Mucosa of rectum (tissue), 2 donors: Measurements from ENCODE around the gene PKD1L1.
"Not testable (repeated sequence)": the region's sequence is repeated elsewhere in the genome, so short reads cannot be mapped to it uniquely, and the experiment has no call there.

Source experiments
- H3K27ac ChIP-seq, 2 donors: one replicate each; pipeline ENCODE4 v1.7.0; 2013; ENCODE audit warnings: inconsistent platforms in 2 of 2, low read depth in 2 of 2, low read length in 2 of 2
- H3K27me3 ChIP-seq, 2 donors: one replicate each; pipeline ENCODE4 v1.7.0; 2013; ENCODE audit warnings: low read length in 2 of 2; ENCODE audit not compliant: control insufficient read depth in 2 of 2, insufficient read depth in 2 of 2
- H3K36me3 ChIP-seq, 2 donors: one replicate each; pipeline ENCODE4 v1.7.0; 2013; ENCODE audit warnings: low read length in 2 of 2; ENCODE audit not compliant: control insufficient read depth in 2 of 2, insufficient read depth in 2 of 2
- H3K4me1 ChIP-seq, 2 donors: one replicate each; pipeline ENCODE4 v1.7.0; 2013; ENCODE audit warnings: low read length in 2 of 2, mild to moderate bottlenecking in 1 of 2; ENCODE audit not compliant: control insufficient read depth in 2 of 2, insufficient read depth in 2 of 2
- H3K4me3 ChIP-seq, 2 donors: one replicate each; pipeline ENCODE4 v1.7.0; 2013; ENCODE audit warnings: low read length in 2 of 2
- H3K9ac ChIP-seq, 2 donors: one replicate each; pipeline ENCODE4 v1.7.0; 2013; ENCODE audit warnings: low read length in 2 of 2, low read depth in 1 of 2, mild to moderate bottlenecking in 1 of 2
- H3K9me3 ChIP-seq, 2 donors: one replicate each; pipeline ENCODE4 v1.7.0; 2013; ENCODE audit warnings: low read length in 2 of 2; ENCODE audit not compliant: control insufficient read depth in 2 of 2
- donor health status: healthy.
- donor health status: Normal muscosa, but diverticular disease.

The PKD1L1 gene

DNA sequence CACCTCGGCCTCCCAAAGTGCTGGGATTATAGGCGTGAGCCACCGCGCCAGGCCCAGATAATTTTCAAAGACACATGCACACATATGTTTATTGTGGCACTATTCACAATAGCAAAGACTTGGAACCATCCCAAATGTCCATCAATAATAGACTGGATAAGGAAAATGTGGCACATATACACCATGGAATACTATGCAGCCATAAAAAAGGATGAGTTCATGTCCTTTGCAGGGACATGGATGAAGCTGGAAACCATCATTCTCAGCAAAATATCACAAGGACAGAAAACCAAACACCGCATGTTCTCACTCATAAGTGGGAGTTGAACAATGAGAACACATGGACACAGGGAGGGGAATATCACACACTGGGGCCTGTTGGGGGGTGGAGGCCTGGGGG, 32.4 kb upstream of the PKD1L1 start:
- not testable (repeated sequence) for H3K27ac ChIP-seq, H3K9ac ChIP-seq, H3K9me3 ChIP-seq, H3K27me3 ChIP-seq, H3K4me1 ChIP-seq, H3K4me3 ChIP-seq
- H3K36me3 ChIP-seq = peaks cover 18 to 27% of the 10 kb centered on the region in 2 donors

- H3K36me3 ChIP-seq = peaks cover 23 to 33% of the 10 kb centered on the region in 2 donors
- peaks cover 8 to 10% of the 10 kb centered on the region in 2 donors for H3K4me1 ChIP-seq
- H3K4me3 ChIP-seq = peak overlapping the region; percentile 65 to 93
- no peak overlapping the region for H3K9ac ChIP-seq
- H3K9me3 ChIP-seq = no peaks in the 10 kb centered on the region
- peak overlapping the region; percentile 92 to 94 for H3K27ac ChIP-seq
- H3K27me3 ChIP-seq = no peaks in the 10 kb centered on the region
Measured at GRCh38 chr7:47979832-47980181, 31.5 kb upstream of the PKD1L1 start.

- Histone ChIP-seq H3K9me3 (no peaks in the 10 kb centered on the region), H3K36me3 (peaks cover 28 to 38% of the 10 kb centered on the region in 2 donors), H3K4me3 (peak within 1 kb of the TSS; percentile 65 to 93), H3K27me3 (no peaks in the 10 kb centered on the region), H3K9ac (peak within 1 kb of the TSS; percentile 75 to 80), H3K27ac (peak within 1 kb of the TSS; percentile 92 to 94), H3K4me1 (peaks cover 8 to 10% of the 10 kb centered on the region in 2 donors)
Measured at GRCh38 chr7:47979145-47979831, 31.0 kb upstream of the PKD1L1 start, which contains the start of gene HUS1. TSS of gene HUS1 (minus strand) at chr7:47979615. CDS start at chr7:47979519, 96 bp downstream.

- H3K9ac ChIP-seq = peak overlapping the region; percentile 75 to 80
- H3K4me3 ChIP-seq = peak overlapping the region; percentile 65 to 93
- peaks cover 34 to 42% of the 10 kb centered on the region in 2 donors for H3K36me3 ChIP-seq
- H3K4me1 ChIP-seq = peaks cover 8 to 10% of the 10 kb centered on the region in 2 donors
- no peaks in the 10 kb centered on the region for H3K9me3 ChIP-seq
- peak overlapping the region; percentile 92 to 94 for H3K27ac ChIP-seq
- H3K27me3 ChIP-seq = no peaks in the 10 kb centered on the region
Measured at GRCh38 chr7:47978790-47979144, 30.5 kb upstream of the PKD1L1 start.

GRCh38 chr7:47973739-47974138, 25.5 kb upstream of the PKD1L1 start:
- Histone ChIP-seq H3K36me3 (peaks cover 47 to 54% of the 10 kb centered on the region in 2 donors), H3K27ac (no peak overlapping the region)

GRCh38 chr7:47970761-47971160, 22.5 kb upstream of the PKD1L1 start:
- Histone ChIP-seq H3K9ac (peak overlapping the region; percentile 35 to 55), H3K9me3 (no peaks in the 10 kb centered on the region), H3K4me3 (peak overlapping the region in 1 of 2 donors; percentile 42), H3K27ac (peak overlapping the region; percentile 89 to 92), H3K27me3 (no peaks in the 10 kb centered on the region), H3K36me3 (peaks cover 52 to 57% of the 10 kb centered on the region in 2 donors), H3K4me1 (peaks cover 16 to 18% of the 10 kb centered on the region in 2 donors)

More at GRCh38 chr7:47973739-47974138, 25.5 kb upstream of the PKD1L1 start:
- no peaks in the 10 kb centered on the region for H3K27me3 ChIP-seq
- H3K4me3 ChIP-seq = no peak overlapping the region
- H3K9ac ChIP-seq = no peak overlapping the region
- no peaks in the 10 kb centered on the region for H3K9me3 ChIP-seq
- H3K4me1 ChIP-seq = peaks cover 22 to 27% of the 10 kb centered on the region in 2 donors

DNA sequence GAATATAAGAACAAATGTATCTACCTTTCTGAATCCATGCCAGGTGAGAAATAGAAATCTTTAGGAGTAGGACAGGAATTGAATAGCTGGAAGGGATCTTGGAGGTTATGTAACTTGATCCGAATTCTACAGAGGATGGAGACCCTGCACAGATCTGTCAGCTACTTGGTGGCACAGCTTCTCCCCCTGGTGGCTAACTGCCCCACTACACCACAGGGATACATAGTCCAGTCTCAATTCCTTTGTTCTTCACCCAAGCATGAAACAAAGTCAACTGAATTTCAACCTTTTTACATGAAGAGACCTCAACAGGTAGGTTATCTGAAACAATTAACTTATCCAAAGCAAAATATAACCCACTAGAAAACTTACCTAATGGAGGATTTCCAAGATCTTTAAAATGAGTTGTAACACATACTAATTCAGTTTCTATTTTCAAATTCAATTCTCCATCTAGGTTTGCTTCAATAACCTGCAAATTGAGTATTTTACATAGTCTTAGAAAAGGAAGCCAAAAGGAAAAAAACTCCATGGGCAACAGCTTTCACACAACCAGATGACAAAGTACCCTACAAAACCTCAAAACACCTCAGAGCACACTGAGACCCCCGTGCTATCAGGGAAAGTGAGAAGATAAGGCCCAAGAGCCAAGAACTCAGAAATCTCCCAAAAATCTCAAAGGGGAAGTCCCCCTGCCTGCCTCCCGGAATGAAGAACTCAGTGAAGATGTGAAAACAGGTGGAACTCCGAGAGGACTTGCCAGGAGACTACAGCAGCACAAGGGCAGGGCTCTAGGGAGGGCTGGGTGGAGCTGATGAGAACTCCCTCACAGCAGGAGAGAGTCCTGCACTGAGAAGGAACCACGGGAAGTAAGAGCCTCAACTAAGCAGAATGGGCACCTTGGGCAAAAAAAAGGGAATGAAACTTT, 20.8 kb upstream of the PKD1L1 start:
- H3K9me3 ChIP-seq = no peaks in the 10 kb centered on the region
- peaks cover 55 to 59% of the 10 kb centered on the region in 2 donors for H3K36me3 ChIP-seq
- H3K27ac ChIP-seq = peak overlapping the region; percentile 71 to 78
- H3K9ac ChIP-seq = no peak overlapping the region
- no peaks in the 10 kb centered on the region for H3K27me3 ChIP-seq
- H3K4me3 ChIP-seq = peak overlapping the region in 1 of 2 donors; percentile 23
- peaks cover 16 to 18% of the 10 kb centered on the region in 2 donors for H3K4me1 ChIP-seq

- peaks cover 44 to 55% of the 10 kb centered on the region in 2 donors for H3K36me3 ChIP-seq
- no peaks in the 10 kb centered on the region for H3K27me3 ChIP-seq
- H3K9ac ChIP-seq = no peak overlapping the region
- H3K27ac ChIP-seq = no peak overlapping the region
- no peaks in the 10 kb centered on the region for H3K9me3 ChIP-seq
- peaks cover 19% of the 10 kb centered on the region in 2 donors for H3K4me1 ChIP-seq
- no peak overlapping the region for H3K4me3 ChIP-seq
Measured at GRCh38 chr7:47967708-47968107, 19.4 kb upstream of the PKD1L1 start.

DNA sequence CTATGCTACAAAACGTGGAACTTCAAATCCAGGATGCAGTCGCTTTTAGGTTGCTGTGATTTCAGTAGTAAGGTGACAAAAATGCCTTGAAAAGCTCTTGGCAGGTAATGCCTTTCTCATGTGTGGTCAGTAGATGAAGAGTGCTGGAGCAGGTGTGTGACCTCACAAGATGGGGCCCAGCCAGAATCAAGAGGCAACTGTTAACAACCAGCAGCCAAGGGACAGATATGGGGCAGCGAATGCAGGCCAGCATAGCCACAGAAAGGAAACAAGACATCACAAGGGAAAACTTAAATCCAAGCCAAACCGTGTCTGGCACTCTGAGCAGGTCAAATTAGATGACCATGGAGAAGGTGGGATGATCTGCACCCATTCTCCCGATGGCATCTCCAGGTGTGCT, 18.9 kb upstream of the PKD1L1 start:
- Histone ChIP-seq H3K4me1 (peaks cover 22 to 23% of the 10 kb centered on the region in 2 donors), H3K4me3 (no peak overlapping the region), H3K27ac (no peak overlapping the region), H3K27me3 (no peaks in the 10 kb centered on the region), H3K9me3 (no peaks in the 10 kb centered on the region), H3K9ac (no peak overlapping the region), H3K36me3 (peaks cover 42 to 56% of the 10 kb centered on the region in 2 donors)

DNA sequence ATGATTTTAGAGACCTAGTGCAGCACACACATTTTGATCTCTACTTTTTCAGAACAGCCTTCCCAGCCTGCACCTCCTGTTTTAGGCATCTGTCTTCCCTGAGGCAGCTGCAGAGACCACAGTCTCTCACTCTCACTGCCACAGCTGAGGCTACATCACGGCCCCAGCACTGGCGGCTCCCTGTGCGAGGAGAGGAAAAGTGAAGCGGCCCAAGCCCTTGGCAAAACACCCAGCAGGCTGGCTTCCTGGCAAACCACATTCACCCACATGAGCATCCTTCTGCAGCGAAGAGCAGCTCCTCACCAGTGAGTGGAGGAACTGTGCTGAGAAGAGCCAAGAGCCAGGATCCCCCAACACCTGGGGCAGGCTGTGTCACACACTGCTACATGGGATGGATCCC, 17.2 kb upstream of the PKD1L1 start:
- Histone ChIP-seq H3K4me1 (peaks cover 12 to 16% of the 10 kb centered on the region in 2 donors), H3K36me3 (peaks cover 42 to 60% of the 10 kb centered on the region in 2 donors), H3K9me3 (no peaks in the 10 kb centered on the region), H3K27ac (no peak overlapping the region), H3K4me3 (no peak overlapping the region), H3K9ac (no peak overlapping the region), H3K27me3 (no peaks in the 10 kb centered on the region)
